GM10248 (cell line): Measurements from ENCODE around the gene ZMYM2.

Experiments used
- CTCF ChIA-PET: fragments of 300-600 bp; sonication (Branson Sonifier 250); formaldehyde crosslinking; extraction: SDS; loops from one replicate; lab custom pipeline; 2021; ENCODE audit warnings: antibody characterized with exemption; lab: Yijun Ruan, JAX
- POLR2A ChIA-PET: fragments of 350-650 bp; sonication (Branson Sonifier 250); formaldehyde crosslinking; extraction: SDS; loops from one replicate; lab custom pipeline; 2020; ENCODE audit warnings: antibody characterized with exemption; lab: Yijun Ruan, JAX
- DNase-seq: peaks from one replicate; pipeline ENCODE4 v3.0.0; 2012; ENCODE audit errors: extremely low spot score
- CTCF ChIP-seq: IDR thresholded peaks from 2 replicates; pipeline ENCODE4 v1.5.1; 2012; ENCODE audit warnings: mild to moderate bottlenecking, low read depth; ENCODE audit errors: extremely low read depth, missing control alignments, control extremely low read depth

ZMYM2 gene

GRCh38 chr13:20049558-20050473 is 91.3 kb downstream of the ZMYM2 start:
- DNase-seq = no peak
- TF ChIP-seq CTCF = no peak
- ChIA-PET CTCF (interaction anchor here (0.9 to 1.1 kb wide), 2 partner anchors 15 to 60 kb away, joined by 3 read pairs; no protein-coding TSS in a partner anchor), POLR2A (no interaction called here)

- ChIA-PET POLR2A (no interaction called here), CTCF (interaction anchor here (1.4 kb wide), 1 partner anchor 11 kb away, joined by 3 read pairs; no protein-coding TSS in a partner anchor)
- TF ChIP-seq CTCF = no peak
- no peak for DNase-seq
These were observed 92.8 kb downstream of the ZMYM2 start for GRCh38 chr13:20051366-20051765.

GRCh38 chr13:20053016-20053415 is 94.5 kb downstream of the ZMYM2 start:
- POLR2A ChIA-PET = no interaction called here
- DNase-seq = no peak
- CTCF ChIA-PET = no interaction called here
- no peak for TF ChIP-seq CTCF

GRCh38 chr13:20053891-20054290 is 95.4 kb downstream of the ZMYM2 start:
- no peak for DNase-seq
- no peak for TF ChIP-seq CTCF
- ChIA-PET POLR2A (no interaction called here), CTCF (no interaction called here)

GRCh38 chr13:20054586-20054985 is 96.1 kb downstream of the ZMYM2 start:
- TF ChIP-seq CTCF = no peak
- POLR2A ChIA-PET = no interaction called here
- no peak for DNase-seq
- CTCF ChIA-PET = no interaction called here

GRCh38 chr13:20057214-20057613 is 98.7 kb downstream of the ZMYM2 start:
- TF ChIP-seq CTCF = no peak
- CTCF ChIA-PET = no interaction called here
- POLR2A ChIA-PET = no interaction called here

GRCh38 chr13:20057963-20058362 is 99.4 kb downstream of the ZMYM2 start:
- POLR2A ChIA-PET = no interaction called here
- no peak for DNase-seq
- TF ChIP-seq CTCF = no peak

More at GRCh38 chr13:20057214-20057613, 98.7 kb downstream of the ZMYM2 start:
- DNase-seq = no peak

More at GRCh38 chr13:20057963-20058362, 99.4 kb downstream of the ZMYM2 start:
- CTCF ChIA-PET = no interaction called here
